ENCODE measurements around the gene EMID1.
A peak's percentile ranks its signal among the peaks of the same experiment; 100 is the strongest.

The EMID1 gene

DNA sequence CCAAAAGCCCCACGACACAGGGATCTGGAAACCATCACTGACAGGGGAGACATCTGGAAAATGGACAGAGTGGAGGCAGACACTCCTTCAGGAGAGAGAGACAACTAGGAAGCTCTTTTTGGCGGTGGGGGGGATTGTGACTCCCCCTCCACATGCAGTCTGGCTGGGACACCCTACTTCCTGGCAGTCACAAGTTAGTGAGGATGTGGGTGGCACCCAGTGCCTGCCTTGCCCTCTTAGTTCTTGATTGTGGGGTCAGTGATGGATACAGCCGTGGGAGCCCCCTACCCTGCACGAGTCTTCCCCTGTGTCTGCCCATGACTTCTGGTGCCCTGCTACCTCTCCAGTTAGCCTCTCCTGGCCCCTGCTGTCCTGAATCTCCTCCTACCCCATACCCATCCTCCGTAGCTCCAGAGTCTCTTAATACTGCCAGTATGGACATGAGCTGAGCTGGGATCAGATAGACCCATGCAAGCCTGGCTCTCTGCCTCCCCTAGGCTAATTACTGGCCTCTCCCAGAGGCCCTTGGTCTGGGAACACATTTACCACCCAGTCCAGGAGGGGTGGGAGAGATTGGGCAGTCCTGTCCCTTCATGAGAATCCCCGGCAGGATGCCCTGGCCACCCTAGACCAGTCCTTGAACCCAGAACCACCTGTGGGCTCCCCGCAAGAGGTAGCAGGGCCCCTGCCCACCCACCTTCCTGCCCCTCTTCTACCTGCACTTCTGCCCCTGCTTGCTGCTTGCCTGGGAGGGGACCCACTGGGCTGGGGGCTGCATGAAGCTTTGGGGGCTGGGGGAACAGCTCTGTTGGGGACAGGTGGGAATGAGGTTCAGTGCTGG is 39.3 kb downstream of the EMID1 start:
- TF ChIP-seq, protein P1, sequence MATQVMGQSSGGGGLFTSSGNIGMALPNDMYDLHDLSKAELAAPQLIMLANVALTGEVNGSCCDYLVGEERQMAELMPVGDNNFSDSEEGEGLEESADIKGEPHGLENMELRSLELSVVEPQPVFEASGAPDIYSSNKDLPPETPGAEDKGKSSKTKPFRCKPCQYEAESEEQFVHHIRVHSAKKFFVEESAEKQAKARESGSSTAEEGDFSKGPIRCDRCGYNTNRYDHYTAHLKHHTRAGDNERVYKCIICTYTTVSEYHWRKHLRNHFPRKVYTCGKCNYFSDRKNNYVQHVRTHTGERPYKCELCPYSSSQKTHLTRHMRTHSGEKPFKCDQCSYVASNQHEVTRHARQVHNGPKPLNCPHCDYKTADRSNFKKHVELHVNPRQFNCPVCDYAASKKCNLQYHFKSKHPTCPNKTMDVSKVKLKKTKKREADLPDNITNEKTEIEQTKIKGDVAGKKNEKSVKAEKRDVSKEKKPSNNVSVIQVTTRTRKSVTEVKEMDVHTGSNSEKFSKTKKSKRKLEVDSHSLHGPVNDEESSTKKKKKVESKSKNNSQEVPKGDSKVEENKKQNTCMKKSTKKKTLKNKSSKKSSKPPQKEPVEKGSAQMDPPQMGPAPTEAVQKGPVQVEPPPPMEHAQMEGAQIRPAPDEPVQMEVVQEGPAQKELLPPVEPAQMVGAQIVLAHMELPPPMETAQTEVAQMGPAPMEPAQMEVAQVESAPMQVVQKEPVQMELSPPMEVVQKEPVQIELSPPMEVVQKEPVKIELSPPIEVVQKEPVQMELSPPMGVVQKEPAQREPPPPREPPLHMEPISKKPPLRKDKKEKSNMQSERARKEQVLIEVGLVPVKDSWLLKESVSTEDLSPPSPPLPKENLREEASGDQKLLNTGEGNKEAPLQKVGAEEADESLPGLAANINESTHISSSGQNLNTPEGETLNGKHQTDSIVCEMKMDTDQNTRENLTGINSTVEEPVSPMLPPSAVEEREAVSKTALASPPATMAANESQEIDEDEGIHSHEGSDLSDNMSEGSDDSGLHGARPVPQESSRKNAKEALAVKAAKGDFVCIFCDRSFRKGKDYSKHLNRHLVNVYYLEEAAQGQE (IDR thresholded peaks at IDR 0.05; ENCODE audit: insufficient read depth in 1 of 2, low read depth in 2 of 2, low read length in 2 of 2): no peak
- no peak for TF ChIP-seq POLR2AphosphoS5 (IDR thresholded peaks at IDR 0.05; ENCODE audit: low read depth, low read length)
- TF ChIP-seq FOXP2 (optimal IDR thresholded peaks at IDR 0.05; ENCODE audit: borderline replicate concordance, extremely low read depth, extremely low read length, insufficient read depth): no peak
- no peak for TF ChIP-seq TAF1 (IDR thresholded peaks at IDR 0.05; ENCODE audit: borderline replicate concordance, insufficient read depth, low read length)
- no peak for TF ChIP-seq SIN3A (IDR thresholded peaks at IDR 0.05; ENCODE audit: borderline replicate concordance, insufficient read depth, low read length)

DNA sequence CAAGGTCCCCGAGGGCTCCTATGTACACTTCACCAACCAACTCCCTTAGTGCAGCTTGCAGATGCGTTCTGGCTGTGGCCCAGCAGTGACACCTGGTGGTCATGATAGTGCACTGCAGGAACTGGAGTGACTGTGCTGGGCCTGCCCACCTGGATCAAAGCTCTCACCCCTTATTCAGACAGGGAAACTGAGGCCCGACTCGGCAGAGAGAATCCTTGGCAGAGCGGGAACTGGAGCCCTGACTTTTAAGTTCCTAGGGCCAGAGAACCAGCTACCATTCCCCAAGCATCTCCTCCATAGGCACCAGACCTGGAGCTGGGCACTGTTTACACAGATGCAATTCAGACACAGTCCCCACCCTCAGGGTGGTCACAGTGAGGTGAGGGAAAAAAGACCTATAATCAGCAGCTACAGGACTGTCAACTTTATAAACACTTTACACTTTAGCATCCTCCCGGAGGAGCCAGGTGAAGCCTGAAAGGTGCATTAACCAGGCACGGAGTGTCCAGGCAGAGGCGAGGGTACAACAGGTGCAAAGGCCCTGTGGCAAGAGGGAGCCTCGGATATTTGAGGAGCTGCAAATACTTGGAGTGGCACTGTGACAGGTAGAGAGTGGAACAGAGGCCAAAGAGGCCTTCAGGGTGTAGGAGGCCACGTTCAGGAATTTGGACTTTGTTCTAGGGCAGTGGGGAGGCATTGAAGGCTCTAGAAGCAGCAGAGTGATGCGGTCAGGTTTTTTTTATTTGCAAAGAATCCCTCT is 40.1 kb downstream of the EMID1 start:
- no peak for TF ChIP-seq TAF1 (IDR thresholded peaks at IDR 0.05; ENCODE audit: borderline replicate concordance, insufficient read depth, low read length)
- peak; percentile 41 for TF ChIP-seq FOXP2 (optimal IDR thresholded peaks at IDR 0.05; ENCODE audit: borderline replicate concordance, extremely low read depth, extremely low read length, insufficient read depth)

DNA sequence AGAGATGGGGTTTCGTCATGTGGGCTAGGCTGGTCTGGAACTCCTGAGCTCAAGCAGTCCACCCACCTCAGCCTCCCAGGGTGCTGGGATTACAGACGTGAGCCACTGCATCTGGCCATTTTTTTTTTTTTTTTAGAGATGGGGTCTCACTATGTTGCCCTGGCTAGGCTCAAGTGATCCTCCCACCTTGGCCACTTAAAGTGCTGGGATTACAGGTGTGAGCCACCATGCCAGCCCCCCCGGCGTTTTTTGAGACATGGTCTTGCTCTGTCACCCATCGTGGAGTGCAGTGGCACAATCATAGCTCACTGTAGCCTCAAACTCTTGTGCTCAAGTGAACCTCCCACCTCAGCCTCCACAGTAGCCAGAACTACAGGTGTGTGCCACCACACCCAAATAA is 45.6 kb downstream of the EMID1 start:
- TF ChIP-seq TAF1 (IDR thresholded peaks at IDR 0.05; ENCODE audit: borderline replicate concordance, insufficient read depth, low read length) (no peak), POLR2AphosphoS5 (IDR thresholded peaks at IDR 0.05; ENCODE audit: low read depth, low read length) (no peak), FOXP2 (optimal IDR thresholded peaks at IDR 0.05; ENCODE audit: borderline replicate concordance, extremely low read depth, extremely low read length, insufficient read depth) (no peak), SIN3A (IDR thresholded peaks at IDR 0.05; ENCODE audit: borderline replicate concordance, insufficient read depth, low read length) (no peak)
- TF ChIP-seq, protein P1 (IDR thresholded peaks at IDR 0.05; ENCODE audit: insufficient read depth in 1 of 2, low read depth in 2 of 2, low read length in 2 of 2): no peak

DNA sequence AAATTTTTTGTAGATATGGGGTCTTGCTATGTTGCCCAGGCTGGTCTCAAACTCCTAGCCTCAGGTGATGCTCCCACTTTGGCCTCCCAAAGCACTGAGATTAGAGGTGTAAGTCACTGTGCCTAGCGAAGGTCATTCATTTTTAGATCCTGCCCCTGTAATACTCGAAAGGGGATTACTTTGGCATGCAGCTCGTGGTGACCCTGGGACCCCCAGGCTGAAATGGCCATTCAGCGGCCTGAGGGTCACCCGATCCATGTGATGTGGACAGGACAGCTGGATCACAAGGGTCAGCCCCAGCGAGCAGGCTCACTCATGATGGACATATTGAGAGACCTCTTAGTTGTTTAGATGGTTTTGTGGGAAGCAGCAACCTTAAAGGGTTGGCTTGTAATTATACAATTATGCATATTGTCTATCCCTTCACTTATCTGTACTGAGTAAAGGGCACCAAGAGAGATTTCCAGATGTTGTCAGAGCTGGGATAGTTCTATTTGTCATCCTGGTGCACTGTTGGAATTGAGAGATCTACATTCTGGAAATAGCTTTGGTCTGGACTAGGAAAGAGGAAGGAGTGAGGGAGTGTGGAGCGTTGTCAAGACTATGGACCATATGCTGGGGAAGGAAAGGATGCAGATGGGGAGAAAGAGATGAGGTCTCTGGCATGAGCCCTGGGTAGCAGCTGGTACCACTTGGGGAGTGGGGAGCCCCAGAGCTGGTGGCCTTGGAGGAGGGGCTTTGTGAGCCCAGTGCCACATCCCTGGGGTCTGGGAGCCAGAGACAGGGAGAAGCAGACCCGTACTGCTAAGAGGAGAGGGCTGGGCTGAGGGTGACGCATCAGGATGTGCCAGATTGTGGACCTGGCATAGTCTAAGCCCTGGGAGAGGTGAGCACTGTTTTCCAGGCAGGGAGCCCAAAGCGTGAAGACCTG is 46.5 kb downstream of the EMID1 start:
- TF ChIP-seq POLR2AphosphoS5 (IDR thresholded peaks at IDR 0.05; ENCODE audit: low read depth, low read length) (no peak), TAF1 (IDR thresholded peaks at IDR 0.05; ENCODE audit: borderline replicate concordance, insufficient read depth, low read length) (no peak), SIN3A (IDR thresholded peaks at IDR 0.05; ENCODE audit: borderline replicate concordance, insufficient read depth, low read length) (no peak), FOXP2 (optimal IDR thresholded peaks at IDR 0.05; ENCODE audit: borderline replicate concordance, extremely low read depth, extremely low read length, insufficient read depth) (no peak)
- TF ChIP-seq, protein P1 (IDR thresholded peaks at IDR 0.05; ENCODE audit: insufficient read depth in 1 of 2, low read depth in 2 of 2, low read length in 2 of 2): no peak
